Measurements from ENCODE around the gene SPG7.

- no peak for TF ChIP-seq CTCF (IDR thresholded peaks at IDR 0.05; ENCODE audit: poor library complexity)
- no peak for TF ChIP-seq EZH2phosphoT487 (IDR thresholded peaks at IDR 0.05; ENCODE audit: low read depth, severe bottlenecking, unreplicated experiment)
Measured at GRCh38 chr16:89596957-89597649, 88.9 kb downstream of the SPG7 start.

Measured in hepatocyte (in vitro differentiated cells).